ENCODE results near the gene RPS25.
"Not testable (repeated sequence)": the region's sequence is repeated elsewhere in the genome, so short reads cannot be mapped to it uniquely, and the experiment has no call there.

RPS25 gene

GRCh38 chr11:119018074-119018938 is at the start of gene RPS25, which contains the start of gene TRAPPC4:
RPS25 (minus strand) TSS chr11:119018343; CDS start chr11:119018284, 59 bp downstream.
TRAPPC4 (plus strand) TSS chr11:119018766; CDS start chr11:119018796, 30 bp downstream.
- H3K36me3 ChIP-seq (ENCODE audit: insufficient read depth, low read length), result peaks cover 59% of the 10 kb centered on the region
- H3K27me3 ChIP-seq (ENCODE audit: control insufficient read depth in 1 of 2, insufficient read depth in 2 of 2, low read length in 2 of 2), result no peaks in the 10 kb centered on the region
- peak within 1 kb of the TSS; percentile 100 for H3K9ac ChIP-seq (ENCODE audit: low read length)
- no peaks in the 10 kb centered on the region for H3K9me3 ChIP-seq (ENCODE audit: low read length)
- H3K4me3 ChIP-seq (ENCODE audit: low read depth in 1 of 2, low read length in 2 of 2), result peak within 1 kb of the TSS; percentile 89 to 99
- peak within 1 kb of the TSS; percentile 87 for H3K27ac ChIP-seq (ENCODE audit: low read depth, low read length)
- peaks cover 37% of the 10 kb centered on the region for H3K4me1 ChIP-seq (ENCODE audit: insufficient read depth, low read length)

GRCh38 chr11:119067371-119068222 is 49.5 kb upstream of the RPS25 start, which contains the start of gene VPS11:
VPS11 (plus strand) TSS chr11:119067818; CDS start chr11:119067824, 6 bp downstream.
- H3K9ac ChIP-seq (ENCODE audit: low read length), result peak within 1 kb of the TSS; percentile 93
- peak within 1 kb of the TSS; percentile 95 for H3K27ac ChIP-seq (ENCODE audit: low read depth, low read length)
- peak within 1 kb of the TSS; percentile 51 to 100 for H3K4me3 ChIP-seq (ENCODE audit: low read depth in 1 of 2, low read length in 2 of 2)
- H3K36me3 ChIP-seq (ENCODE audit: insufficient read depth, low read length), result peaks cover 18% of the 10 kb centered on the region
- peaks cover 22% of the 10 kb centered on the region for H3K4me1 ChIP-seq (ENCODE audit: insufficient read depth, low read length)
- H3K27me3 ChIP-seq (ENCODE audit: control insufficient read depth in 1 of 2, insufficient read depth in 2 of 2, low read length in 2 of 2), result no peaks in the 10 kb centered on the region
- H3K9me3 ChIP-seq (ENCODE audit: low read length), result no peaks in the 10 kb centered on the region

GRCh38 chr11:119065369-119065768 is 47.2 kb upstream of the RPS25 start:
- peaks cover 4% of the 10 kb centered on the region for H3K36me3 ChIP-seq (ENCODE audit: insufficient read depth, low read length)
- H3K4me3 ChIP-seq (ENCODE audit: low read depth in 1 of 2, low read length in 2 of 2), result no peak overlapping the region
- no peaks in the 10 kb centered on the region for H3K9me3 ChIP-seq (ENCODE audit: low read length)
- H3K27me3 ChIP-seq (ENCODE audit: control insufficient read depth in 1 of 2, insufficient read depth in 2 of 2, low read length in 2 of 2), result no peaks in the 10 kb centered on the region
- H3K9ac ChIP-seq (ENCODE audit: low read length), result no peak overlapping the region
- H3K4me1 ChIP-seq (ENCODE audit: insufficient read depth, low read length), result peaks cover 22% of the 10 kb centered on the region
- H3K27ac ChIP-seq (ENCODE audit: low read depth, low read length), result no peak overlapping the region

- Histone ChIP-seq H3K27ac (ENCODE audit: low read depth, low read length) (no peak overlapping the region), H3K9me3 (ENCODE audit: low read length) (no peaks in the 10 kb centered on the region), H3K27me3 (ENCODE audit: control insufficient read depth in 1 of 2, insufficient read depth in 2 of 2, low read length in 2 of 2) (no peaks in the 10 kb centered on the region), H3K4me3 (ENCODE audit: low read depth in 1 of 2, low read length in 2 of 2) (no peak overlapping the region), H3K4me1 (ENCODE audit: insufficient read depth, low read length) (peaks cover 13% of the 10 kb centered on the region), H3K36me3 (ENCODE audit: insufficient read depth, low read length) (no peaks in the 10 kb centered on the region), H3K9ac (ENCODE audit: low read length) (no peak overlapping the region)
Observed at GRCh38 chr11:119062779-119063178, 44.6 kb upstream of the RPS25 start.

- Histone ChIP-seq H3K4me1 (ENCODE audit: insufficient read depth, low read length) (peaks cover 8% of the 10 kb centered on the region), H3K9me3 (ENCODE audit: low read length) (no peaks in the 10 kb centered on the region), H3K36me3 (ENCODE audit: insufficient read depth, low read length) (no peaks in the 10 kb centered on the region), H3K27me3 (ENCODE audit: control insufficient read depth in 1 of 2, insufficient read depth in 2 of 2, low read length in 2 of 2) (no peaks in the 10 kb centered on the region), H3K27ac (ENCODE audit: low read depth, low read length) (no peak overlapping the region), H3K9ac (ENCODE audit: low read length) (no peak overlapping the region), H3K4me3 (ENCODE audit: low read depth in 1 of 2, low read length in 2 of 2) (no peak overlapping the region)
Observed at GRCh38 chr11:119061256-119061655, 43.1 kb upstream of the RPS25 start.

- Histone ChIP-seq H3K36me3 (ENCODE audit: insufficient read depth, low read length) (peaks cover 10% of the 10 kb centered on the region), H3K4me1 (ENCODE audit: insufficient read depth, low read length) (peaks cover 14% of the 10 kb centered on the region)
- H3K4me3 ChIP-seq (ENCODE audit: low read depth in 1 of 2, low read length in 2 of 2); H3K9me3 ChIP-seq (ENCODE audit: low read length); H3K27ac ChIP-seq (ENCODE audit: low read depth, low read length); H3K27me3 ChIP-seq (ENCODE audit: control insufficient read depth in 1 of 2, insufficient read depth in 2 of 2, low read length in 2 of 2); H3K9ac ChIP-seq (ENCODE audit: low read length): not testable (repeated sequence)
Observed at GRCh38 chr11:119059128-119059527, 41.0 kb upstream of the RPS25 start.

GRCh38 chr11:119057000-119057769 is 39.0 kb upstream of the RPS25 start, which contains the start of gene HYOU1:
HYOU1 (minus strand) TSS chr11:119057205; CDS start chr11:119056160, 1,045 bp downstream.
- Histone ChIP-seq H3K9ac (ENCODE audit: low read length) (peak within 1 kb of the TSS; percentile 78), H3K9me3 (ENCODE audit: low read length) (no peaks in the 10 kb centered on the region), H3K27me3 (ENCODE audit: control insufficient read depth in 1 of 2, insufficient read depth in 2 of 2, low read length in 2 of 2) (no peaks in the 10 kb centered on the region), H3K4me1 (ENCODE audit: insufficient read depth, low read length) (peaks cover 14% of the 10 kb centered on the region), H3K27ac (ENCODE audit: low read depth, low read length) (peak within 1 kb of the TSS; percentile 94), H3K36me3 (ENCODE audit: insufficient read depth, low read length) (peaks cover 30% of the 10 kb centered on the region), H3K4me3 (ENCODE audit: low read depth in 1 of 2, low read length in 2 of 2) (peak within 1 kb of the TSS; percentile 91 to 92)

GRCh38 chr11:119056421-119056999 is 38.4 kb upstream of the RPS25 start:
- H3K9ac ChIP-seq (ENCODE audit: low read length), result peak overlapping the region; percentile 78
- peak overlapping the region; percentile 85 for H3K27ac ChIP-seq (ENCODE audit: low read depth, low read length)
- H3K4me1 ChIP-seq (ENCODE audit: insufficient read depth, low read length), result peaks cover 14% of the 10 kb centered on the region
- no peaks in the 10 kb centered on the region for H3K9me3 ChIP-seq (ENCODE audit: low read length)
- H3K36me3 ChIP-seq (ENCODE audit: insufficient read depth, low read length), result peaks cover 36% of the 10 kb centered on the region
- peak overlapping the region; percentile 79 to 91 for H3K4me3 ChIP-seq (ENCODE audit: low read depth in 1 of 2, low read length in 2 of 2)
- no peaks in the 10 kb centered on the region for H3K27me3 ChIP-seq (ENCODE audit: control insufficient read depth in 1 of 2, insufficient read depth in 2 of 2, low read length in 2 of 2)

- H3K9ac ChIP-seq (ENCODE audit: low read length), result peak overlapping the region; percentile 78
- H3K4me1 ChIP-seq (ENCODE audit: insufficient read depth, low read length), result peaks cover 14% of the 10 kb centered on the region
- H3K9me3 ChIP-seq (ENCODE audit: low read length), result no peaks in the 10 kb centered on the region
- H3K27me3 ChIP-seq (ENCODE audit: control insufficient read depth in 1 of 2, insufficient read depth in 2 of 2, low read length in 2 of 2), result no peaks in the 10 kb centered on the region
- peaks cover 42% of the 10 kb centered on the region for H3K36me3 ChIP-seq (ENCODE audit: insufficient read depth, low read length)
- H3K27ac ChIP-seq (ENCODE audit: low read depth, low read length), result peak overlapping the region; percentile 85
- peak overlapping the region; percentile 79 to 91 for H3K4me3 ChIP-seq (ENCODE audit: low read depth in 1 of 2, low read length in 2 of 2)
Observed at GRCh38 chr11:119055901-119056300, 37.8 kb upstream of the RPS25 start.

- Histone ChIP-seq H3K27ac (ENCODE audit: low read depth, low read length) (no peak overlapping the region), H3K9me3 (ENCODE audit: low read length) (no peaks in the 10 kb centered on the region), H3K36me3 (ENCODE audit: insufficient read depth, low read length) (peaks cover 51% of the 10 kb centered on the region), H3K9ac (ENCODE audit: low read length) (no peak overlapping the region), H3K27me3 (ENCODE audit: control insufficient read depth in 1 of 2, insufficient read depth in 2 of 2, low read length in 2 of 2) (no peaks in the 10 kb centered on the region), H3K4me3 (ENCODE audit: low read depth in 1 of 2, low read length in 2 of 2) (no peak overlapping the region), H3K4me1 (ENCODE audit: insufficient read depth, low read length) (peaks cover 14% of the 10 kb centered on the region)
Observed at GRCh38 chr11:119054418-119054817, 36.3 kb upstream of the RPS25 start.
